H1 (cell line): ENCODE data around the gene RNF144A. TPM values are rescaled to one million over a fixed set of nuclear protein-coding genes. Genes with fewer than 3 reads are reported as not detected.

Experiments used
- CTCF ChIA-PET: fragments of 300-600 bp; sonication (Branson Sonifier 250); formaldehyde crosslinking; loops from one replicate; lab custom pipeline; 2021; ENCODE audit not compliant: partially characterized antibody; lab: Charles Lee
- POLR2A ChIA-PET: fragments of 300-600 bp; sonication (Branson Sonifier 250); formaldehyde crosslinking; loops from one replicate; lab custom pipeline; 2021; ENCODE audit warnings: inconsistent platforms; ENCODE audit not compliant: partially characterized antibody; lab: Charles Lee
- DNase-seq, 2 experiments: peaks; one replicate each; pipeline versions ENCODE4 v3.0.0 to v3.0.0-alpha.2; 2010 to 2022; ENCODE audit warnings: low spot score in 2 of 2, low read depth in 1 of 2, mixed read lengths in 1 of 2
- FAIRE-seq: peaks from 2 replicates; lab custom pipeline; 2011; peaks lifted over from hg19 to GRCh38; lab: Jason Lieb, UNC
- H2AFZ ChIP-seq: 2 replicates; pipeline ENCODE4 v1.8.1; 2012; ENCODE audit warnings: low read length, inconsistent platforms
- H2AK5ac ChIP-seq: 2 replicates; pipeline ENCODE4 v1.6.1; 2013; ENCODE audit warnings: low read depth, low read length
- H2BK120ac ChIP-seq: replicated peaks from 2 replicates; pipeline ENCODE3; 2013; ENCODE audit warnings: low read depth, low read length, inconsistent platforms
- H2BK12ac ChIP-seq: 2 replicates; pipeline ENCODE4 v1.6.1; 2013; ENCODE audit warnings: low read depth, low read length
- H2BK15ac ChIP-seq: 2 replicates; pipeline ENCODE4 v1.6.1; 2013; ENCODE audit warnings: low read length
- H2BK20ac ChIP-seq: 2 replicates; pipeline ENCODE4 v1.6.1; 2013; ENCODE audit warnings: low read length
- H2BK5ac ChIP-seq: 2 replicates; pipeline ENCODE4 v1.6.1; 2013; ENCODE audit warnings: low read depth, low read length
- H3K14ac ChIP-seq: 2 replicates; pipeline ENCODE4 v1.6.1; 2013; ENCODE audit warnings: inconsistent platforms; ENCODE audit not compliant: insufficient read length
- H3K18ac ChIP-seq: 2 replicates; pipeline ENCODE4 v1.6.1; 2013; ENCODE audit warnings: low read length; ENCODE audit errors: extremely low read depth
- H3K23ac ChIP-seq: 2 replicates; pipeline ENCODE4 v1.6.1; 2013; ENCODE audit warnings: inconsistent platforms; ENCODE audit not compliant: insufficient read length
- H3K23me2 ChIP-seq: 2 replicates; pipeline ENCODE4 v1.6.1; 2013; ENCODE audit warnings: low read depth, low read length
- H3K27ac ChIP-seq: 2 replicates; pipeline ENCODE4 v1.6.1; 2011; ENCODE audit warnings: low read depth, low read length, inconsistent platforms
- H3K27me3 ChIP-seq, 4 experiments: replicated peaks in 1 of 4; 1 replicate in 1 of 4; 2 replicates in 3 of 4; pipeline versions ENCODE4 v1.6.1 to v1.8.1; 2011 to 2013; ENCODE audit warnings: low read length in 3 of 4, mild to moderate bottlenecking in 3 of 4, inconsistent platforms in 2 of 4, mixed read lengths in 2 of 4, moderate library complexity in 1 of 4; ENCODE audit not compliant: control insufficient read depth in 3 of 4, insufficient read depth in 3 of 4; ENCODE audit errors: extremely low read depth in 1 of 4
- H3K36me3 ChIP-seq, 4 experiments: 2 replicates each; pipeline versions ENCODE4 v1.6.1 to v1.8.1; 2011 to 2013; ENCODE audit warnings: mild to moderate bottlenecking in 4 of 4, low read length in 3 of 4, moderate library complexity in 2 of 4, control low read depth in 1 of 4, inconsistent platforms in 1 of 4; ENCODE audit not compliant: insufficient read depth in 4 of 4, control insufficient read depth in 2 of 4
- H3K4ac ChIP-seq: replicated peaks from 2 replicates; pipeline ENCODE3; 2013; ENCODE audit warnings: low read length, low read depth, mixed read lengths, inconsistent platforms; ENCODE audit not compliant: insufficient read length
- H3K4me1 ChIP-seq, 4 experiments: replicated peaks in 1 of 4; 1 replicate in 1 of 4; 2 replicates in 3 of 4; pipeline versions ENCODE4 v1.6.1 to v1.8.1; 2011 to 2013; ENCODE audit warnings: low read length in 3 of 4, inconsistent platforms in 2 of 4, mixed read lengths in 1 of 4; ENCODE audit not compliant: insufficient read depth in 4 of 4, control insufficient read depth in 3 of 4
- H3K4me2 ChIP-seq, 2 experiments: 2 replicates each; pipeline versions ENCODE4 v1.6.1 to v1.8.1; 2011 to 2013; ENCODE audit warnings: low read depth in 2 of 2, low read length in 2 of 2, control low read depth in 1 of 2, inconsistent platforms in 1 of 2, mild to moderate bottlenecking in 1 of 2; ENCODE audit not compliant: insufficient read depth in 1 of 2
- H3K4me3 ChIP-seq, 4 experiments: fragments of 200-600, 300-600 bp in 1 of 4; sonication (generic), shearing (Covaris generic), sonication (Bioruptor Twin) in 1 of 4; 2 replicates each; pipeline versions ENCODE4 v1.5.1 to v1.8.1; 2011 to 2016; ENCODE audit warnings: low read length in 4 of 4, low read depth in 3 of 4, control low read depth in 2 of 4, inconsistent platforms in 2 of 4, mild to moderate bottlenecking in 2 of 4, mixed read lengths in 1 of 4, moderate library complexity in 1 of 4; ENCODE audit not compliant: insufficient read depth in 2 of 4; ENCODE audit errors: extremely low read depth in 1 of 4
- H3K56ac ChIP-seq: replicated peaks from 2 replicates; pipeline ENCODE3; 2013; ENCODE audit warnings: low read depth, mild to moderate bottlenecking, mixed read lengths, low read length, inconsistent platforms; ENCODE audit not compliant: insufficient read length
- H3K79me1 ChIP-seq: 2 replicates; pipeline ENCODE4 v1.6.1; 2013; ENCODE audit warnings: low read depth, low read length, control low read depth
- H3K79me2 ChIP-seq, 2 experiments: 2 replicates each; pipeline versions ENCODE4 v1.6.1 to v1.8.1; 2012 to 2013; ENCODE audit warnings: low read length in 2 of 2, mild to moderate bottlenecking in 2 of 2, inconsistent platforms in 1 of 2; ENCODE audit not compliant: insufficient read depth in 2 of 2, control insufficient read depth in 1 of 2
- H3K9ac ChIP-seq, 4 experiments: replicated peaks in 1 of 4; 1 replicate in 1 of 4; 2 replicates in 3 of 4; pipeline versions ENCODE4 v1.6.1 to v1.8.1; 2011 to 2013; ENCODE audit warnings: low read depth in 3 of 4, low read length in 3 of 4, control low read depth in 2 of 4, mild to moderate bottlenecking in 2 of 4, moderate library complexity in 2 of 4, inconsistent platforms in 1 of 4; ENCODE audit errors: extremely low read depth in 1 of 4
- H3K9me3 ChIP-seq, 2 experiments: 2 replicates each; pipeline versions ENCODE4 v1.6.1 to v1.8.1; 2012 to 2013; ENCODE audit warnings: mild to moderate bottlenecking in 2 of 2, moderate library complexity in 2 of 2, control low read depth in 1 of 2, inconsistent platforms in 1 of 2, low read depth in 1 of 2, low read length in 1 of 2, mixed read lengths in 1 of 2; ENCODE audit not compliant: insufficient read depth in 2 of 2
- H4K20me1 ChIP-seq, 2 experiments: replicated peaks in 1 of 2; 2 replicates each; pipeline versions ENCODE3 to v1.8.1; 2011 to 2013; ENCODE audit warnings: inconsistent platforms in 2 of 2, low read length in 2 of 2, mild to moderate bottlenecking in 1 of 2; ENCODE audit not compliant: insufficient read depth in 2 of 2, control insufficient read depth in 1 of 2
- H4K5ac ChIP-seq: 2 replicates; pipeline ENCODE4 v1.6.1; 2013; ENCODE audit warnings: low read length, low read depth, mixed read lengths, inconsistent platforms; ENCODE audit not compliant: insufficient read length
- H4K8ac ChIP-seq: 2 replicates; pipeline ENCODE4 v1.8.0; 2013; ENCODE audit warnings: mild to moderate bottlenecking, moderate library complexity, low read length, inconsistent platforms; ENCODE audit not compliant: insufficient read depth; ENCODE audit errors: extremely low read depth
- H4K91ac ChIP-seq: replicated peaks from 2 replicates; pipeline ENCODE3; 2013; ENCODE audit warnings: low read length, mixed read lengths, inconsistent platforms; ENCODE audit not compliant: insufficient read length
- ASH2L ChIP-seq: fragments of 200-600, 300-600 bp; sonication (generic); IDR thresholded peaks from one replicate; pipeline ENCODE4 v1.7.1; 2017; ENCODE audit warnings: low read length
- CEBPB ChIP-seq: IDR thresholded peaks from 2 replicates; pipeline ENCODE4 v1.6.1; 2012; ENCODE audit warnings: low read depth, low read length
- CHD1 ChIP-seq: IDR thresholded peaks from 2 replicates; pipeline ENCODE4 v1.6.1; 2012; ENCODE audit warnings: low read depth, low read length, improper control_type of control experiment
- GABPA ChIP-seq: IDR thresholded peaks from 2 replicates; pipeline ENCODE4 v1.6.1; 2011; ENCODE audit warnings: mild to moderate bottlenecking, low read length, moderate library complexity, borderline replicate concordance; ENCODE audit not compliant: insufficient read depth
- POU5F1 ChIP-seq: IDR thresholded peaks from 2 replicates; pipeline ENCODE4 v1.6.1; 2011; ENCODE audit warnings: low read depth, mild to moderate bottlenecking, low read length, moderate library complexity
- SIRT6 ChIP-seq: IDR thresholded peaks from one replicate; pipeline ENCODE4 v1.7.1; 2012; ENCODE audit warnings: low read length, inconsistent platforms
- TAF1 ChIP-seq: IDR thresholded peaks from 2 replicates; pipeline ENCODE4 v1.6.1; 2011; ENCODE audit warnings: mild to moderate bottlenecking, low read depth, low read length
- TAF7 ChIP-seq: optimal IDR thresholded peaks from 2 replicates; pipeline ENCODE3; 2011; ENCODE audit warnings: low read depth, mild to moderate bottlenecking, inconsistent platforms, low read length, moderate library complexity, borderline replicate concordance
- ZNF274 ChIP-seq: IDR thresholded peaks from 2 replicates; pipeline ENCODE4 v1.7.0; 2012; ENCODE audit warnings: low read length, borderline replicate concordance; ENCODE audit errors: extremely low read depth
- WGBS, 2 experiments: shearing (Covaris generic) in 1 of 2; methylation state at CpG; one replicate each; pipeline versions ENCODE4 v1.1.6 to v1.1.7; 2013 to 2015; ENCODE audit warnings: low lambda C conversion rate in 2 of 2, mixed read lengths in 2 of 2, inconsistent platforms in 1 of 2, low coverage in 1 of 2, missing lambda C conversion rate in 1 of 2; ENCODE audit not compliant: insufficient replicate concordance in 2 of 2, insufficient coverage in 1 of 2, insufficient read length in 1 of 2; ENCODE audit errors: extremely low coverage in 1 of 2, missing lambda C conversion rate in 1 of 2; 5-methylcytosine and 5-hydroxymethylcytosine counted together
- polyA plus RNA-seq, 7 experiments: library from polyadenylated mRNA; depleted of rRNA in 3 of 7; stranded (reverse) in 5 of 7; unstranded in 2 of 7; fragments of >200 nt in 5 of 7; fragments of 200-250 nt in 2 of 7; gene quantifications; 1 replicate in 5 of 7; 2 replicates in 1 of 7; 4 replicates in 1 of 7; pipeline versions ENCODE4 v1.2.1 to v1.2.3, GENCODE V29; 2011 to 2013; ENCODE audit warnings: missing spikeins in 2 of 7, mixed read lengths in 2 of 7
- total RNA-seq: library from RNA; stranded (reverse); fragmentation: NEBNext Ultra II Directional; extraction: Animal tissue kit (Norgen Biotek cat#: 25700); gene quantifications from 2 replicates; pipeline ENCODE4 v1.2.1, GENCODE V29; 2021
- TF ChIP-seq, protein P1 (sequence below): IDR thresholded peaks from 2 replicates; pipeline ENCODE4 v1.6.1; 2012; ENCODE audit warnings: inconsistent platforms
- TF ChIP-seq, protein P2 (sequence below): IDR thresholded peaks from 2 replicates; pipeline ENCODE4 v1.6.1; 2011; ENCODE audit warnings: low read depth, mild to moderate bottlenecking, low read length; ENCODE audit not compliant: insufficient read depth
- TF ChIP-seq, protein P3 (sequence below): IDR thresholded peaks from 2 replicates; pipeline ENCODE4 v1.6.1; 2012; ENCODE audit warnings: inconsistent platforms

RNF144A gene
- total and polyA plus RNA-seq, 2 of the 8 experiments (the other 6 are each of a cell fraction or from before 2014, with no cell fraction given) = 14.0 to 15.0 TPM

DNA sequence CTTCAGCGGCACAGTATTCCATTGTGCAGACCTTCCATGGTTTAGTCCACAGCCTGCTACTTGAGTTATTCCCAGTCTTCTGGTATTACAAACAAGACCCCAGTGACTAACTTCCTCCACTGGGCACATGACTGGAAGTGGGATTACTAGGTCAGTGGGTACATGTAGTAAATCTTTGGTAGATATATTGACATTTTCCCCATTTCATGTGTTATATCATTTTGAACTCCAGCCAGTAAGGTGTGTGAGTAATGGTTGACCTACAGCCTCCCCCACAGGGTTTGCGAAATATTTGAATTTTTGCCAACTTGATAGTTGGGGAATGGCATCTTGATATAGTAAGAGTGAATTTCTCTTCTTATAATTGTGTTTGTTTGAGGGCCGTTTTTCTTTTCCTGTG lies 58.8 kb downstream of the RNF144A start:
- Histone ChIP-seq H3K14ac (no peak overlapping the region), H3K4me1 (no peaks in the 10 kb centered on the region), H3K79me2 (no peaks in the 10 kb centered on the region), H2AFZ (no peak overlapping the region), H2AK5ac (no peak overlapping the region), H3K23me2 (no peaks in the 10 kb centered on the region), H3K79me1 (no peaks in the 10 kb centered on the region), H2BK20ac (no peak overlapping the region), H3K27me3 (no peaks in the 10 kb centered on the region), H3K27ac (no peak overlapping the region), H2BK15ac (no peak overlapping the region), H3K23ac (no peak overlapping the region), H3K18ac (no peak overlapping the region), H3K9ac (no peak overlapping the region), H4K91ac (no peak overlapping the region), H3K4me2 (no peak overlapping the region), H2BK120ac (no peak overlapping the region), H4K5ac (no peak overlapping the region), H4K20me1 (no peaks in the 10 kb centered on the region), H3K36me3 (peaks cover 0 to 3% (median 0%) of the 10 kb centered on the region in 4 experiments; a peak in 1 of 8 replicates), H3K9me3 (peaks cover 7% of the 10 kb centered on the region in 2 experiments), H2BK12ac (no peak overlapping the region), H3K4me3 (no peak overlapping the region), H3K56ac (no peak overlapping the region), H2BK5ac (no peak overlapping the region), H3K4ac (no peak overlapping the region), H4K8ac (no peak overlapping the region)
- POLR2A ChIA-PET = no interaction called here
- CTCF ChIA-PET = no interaction called here
- DNase-seq (no peak), FAIRE-seq (no peak)
- TF ChIP-seq ZNF274 (no peak), TAF7 (no peak), CHD1 (no peak), CEBPB (no peak), SIRT6 (no peak), TAF1 (no peak), POU5F1 (no peak), ASH2L (no peak), GABPA (no peak)
- TF ChIP-seq, protein P1, sequence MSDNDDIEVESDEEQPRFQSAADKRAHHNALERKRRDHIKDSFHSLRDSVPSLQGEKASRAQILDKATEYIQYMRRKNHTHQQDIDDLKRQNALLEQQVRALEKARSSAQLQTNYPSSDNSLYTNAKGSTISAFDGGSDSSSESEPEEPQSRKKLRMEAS = no peak
- TF ChIP-seq, protein P2, sequence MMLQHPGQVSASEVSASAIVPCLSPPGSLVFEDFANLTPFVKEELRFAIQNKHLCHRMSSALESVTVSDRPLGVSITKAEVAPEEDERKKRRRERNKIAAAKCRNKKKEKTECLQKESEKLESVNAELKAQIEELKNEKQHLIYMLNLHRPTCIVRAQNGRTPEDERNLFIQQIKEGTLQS = no peak
- TF ChIP-seq, protein P3, sequence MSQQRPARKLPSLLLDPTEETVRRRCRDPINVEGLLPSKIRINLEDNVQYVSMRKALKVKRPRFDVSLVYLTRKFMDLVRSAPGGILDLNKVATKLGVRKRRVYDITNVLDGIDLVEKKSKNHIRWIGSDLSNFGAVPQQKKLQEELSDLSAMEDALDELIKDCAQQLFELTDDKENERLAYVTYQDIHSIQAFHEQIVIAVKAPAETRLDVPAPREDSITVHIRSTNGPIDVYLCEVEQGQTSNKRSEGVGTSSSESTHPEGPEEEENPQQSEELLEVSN = no peak
- 71% methylated on average over 3 of the region's 3 CpGs; no CpG with 5 or more reads in 1 of the 2 experiments for WGBS, 2 experiments
